ENCODE data around the gene PRAMEF11.

Gene PRAMEF11

GRCh38 chr1:12775443-12775842, 55.8 kb downstream of the PRAMEF11 start:
- no peaks in the 10 kb centered on the region for H3K36me3 ChIP-seq (ENCODE audit: control insufficient read depth in 5 of 5, insufficient read depth in 5 of 5, low read length in 5 of 5)
- H3K9ac ChIP-seq (ENCODE audit: low read length in 5 of 5) = no peak overlapping the region
- peaks cover 0 to 10% (median 7%) of the 10 kb centered on the region in 5 donors for H3K27me3 ChIP-seq (ENCODE audit: control insufficient read depth in 5 of 5, insufficient read depth in 4 of 5, low read length in 5 of 5)
- H3K9me3 ChIP-seq (ENCODE audit: control insufficient read depth in 5 of 5, low read length in 5 of 5) = peaks cover 0 to 3% (median 0%) of the 10 kb centered on the region in 5 donors
- no peak overlapping the region for H3K4me3 ChIP-seq (ENCODE audit: low read depth in 1 of 5, low read length in 5 of 5)
- H3K4me1 ChIP-seq (ENCODE audit: control insufficient read depth in 5 of 5, insufficient read depth in 5 of 5, low read length in 5 of 5) = no peaks in the 10 kb centered on the region
- H3K27ac ChIP-seq (ENCODE audit: low read depth, low read length) = no peak overlapping the region

DNA sequence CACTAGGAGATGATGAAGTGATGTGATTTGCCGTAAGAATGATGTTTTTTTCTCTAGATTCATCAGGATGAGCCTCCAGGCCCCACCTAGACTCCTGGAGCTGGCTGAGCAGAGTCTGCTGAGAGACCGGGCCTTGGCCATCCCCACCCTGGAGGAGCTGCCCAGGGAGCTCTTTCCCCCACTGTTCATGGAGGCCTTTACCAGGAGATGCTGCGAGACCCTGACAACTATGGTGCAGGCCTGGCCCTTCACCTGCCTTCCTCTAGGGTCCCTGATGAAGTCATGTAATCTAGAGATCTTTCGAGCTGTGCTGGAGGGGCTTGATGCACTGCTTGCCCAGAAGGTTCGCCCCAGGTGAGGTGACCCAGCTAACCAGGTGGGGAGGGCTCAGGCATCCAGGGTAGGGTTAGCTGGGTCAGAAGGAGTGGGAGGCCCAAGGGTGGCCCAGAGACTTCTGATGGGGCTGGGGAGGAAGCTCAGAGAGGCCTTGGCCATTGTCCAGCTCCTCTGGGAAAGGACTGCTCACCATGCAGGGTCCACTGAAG, 56.3 kb downstream of the PRAMEF11 start:
- Histone ChIP-seq H3K36me3 (ENCODE audit: control insufficient read depth in 5 of 5, insufficient read depth in 5 of 5, low read length in 5 of 5) (no peaks in the 10 kb centered on the region), H3K4me3 (ENCODE audit: low read depth in 1 of 5, low read length in 5 of 5) (no peak overlapping the region), H3K4me1 (ENCODE audit: control insufficient read depth in 5 of 5, insufficient read depth in 5 of 5, low read length in 5 of 5) (no peaks in the 10 kb centered on the region), H3K9me3 (ENCODE audit: control insufficient read depth in 5 of 5, low read length in 5 of 5) (peaks cover 0 to 3% (median 0%) of the 10 kb centered on the region in 5 donors), H3K27me3 (ENCODE audit: control insufficient read depth in 5 of 5, insufficient read depth in 4 of 5, low read length in 5 of 5) (peaks cover 0 to 14% (median 7%) of the 10 kb centered on the region in 5 donors), H3K27ac (ENCODE audit: low read depth, low read length) (no peak overlapping the region), H3K9ac (ENCODE audit: low read length in 5 of 5) (no peak overlapping the region)
